ENCODE measurements around the gene TTC19.

TTC19 gene

GRCh38 chr17:16019347-16019746, 19.7 kb downstream of the TTC19 start:
- Histone ChIP-seq H3K9me3 (ENCODE audit: control insufficient read depth, low read length) (no peaks in the 10 kb centered on the region), H3K9ac (ENCODE audit: low read length) (no peak overlapping the region), H4K8ac (ENCODE audit: low read length) (no peak overlapping the region), H2BK12ac (ENCODE audit: low read length in 2 of 2) (no peak overlapping the region), H3K14ac (ENCODE audit: low read length in 2 of 2) (no peak overlapping the region), H2AK5ac (ENCODE audit: low read length, severe bottlenecking) (no peak overlapping the region), H3K4me3 (ENCODE audit: insufficient read depth in 1 of 2, low read depth in 1 of 2, low read length in 2 of 2) (no peak overlapping the region), H3K23ac (ENCODE audit: low read length in 2 of 2) (no peak overlapping the region), H2BK15ac (ENCODE audit: low read depth, poor library complexity, severe bottlenecking) (no peak overlapping the region), H3K4ac (ENCODE audit: low read depth in 1 of 2, low read length in 2 of 2) (no peak overlapping the region), H3K27me3 (ENCODE audit: control insufficient read depth in 1 of 2, insufficient read depth in 1 of 2, low read length in 2 of 2) (no peaks in the 10 kb centered on the region), H2AFZ (ENCODE audit: low read depth, low read length) (no peak overlapping the region), H2BK5ac (ENCODE audit: low read depth, low read length, poor library complexity, severe bottlenecking) (no peak overlapping the region), H3K79me1 (replicated peaks; ENCODE audit: low read length, poor library complexity, severe bottlenecking) (peaks cover 10% of the 10 kb centered on the region), H3K27ac (ENCODE audit: low read length, poor library complexity, severe bottlenecking) (no peak overlapping the region), H2BK120ac (ENCODE audit: low read depth, low read length) (no peak overlapping the region), H4K91ac (ENCODE audit: low read length) (no peak overlapping the region), H3K18ac (ENCODE audit: low read depth in 1 of 2, low read length in 2 of 2) (no peak overlapping the region), H3K4me2 (ENCODE audit: low read length, poor library complexity, severe bottlenecking) (no peak overlapping the region), H3K36me3 (ENCODE audit: control insufficient read depth in 1 of 2, insufficient read depth in 2 of 2, low read depth in 1 of 2, low read length in 2 of 2) (peaks cover 25 to 83% of the 10 kb centered on the region in 2 experiments), H3K4me1 (ENCODE audit: control insufficient read depth, insufficient read depth, low read depth, low read length) (peaks cover 2% of the 10 kb centered on the region)
- 100% methylated on average over 1 of the region's 1 CpG for WGBS
- no peak for DNase-seq

GRCh38 chr17:16023881-16024280, 24.3 kb downstream of the TTC19 start:
- H3K79me1 ChIP-seq (replicated peaks; ENCODE audit: low read length, poor library complexity, severe bottlenecking): peaks cover 11% of the 10 kb centered on the region
- H3K4ac ChIP-seq (ENCODE audit: low read depth in 1 of 2, low read length in 2 of 2): no peak overlapping the region
- H4K8ac ChIP-seq (ENCODE audit: low read length): no peak overlapping the region
- H2AFZ ChIP-seq (ENCODE audit: low read depth, low read length): no peak overlapping the region
- H3K36me3 ChIP-seq (ENCODE audit: control insufficient read depth in 1 of 2, insufficient read depth in 2 of 2, low read depth in 1 of 2, low read length in 2 of 2): peaks cover 16 to 91% of the 10 kb centered on the region in 2 experiments
- no peak for DNase-seq
- H3K9ac ChIP-seq (ENCODE audit: low read length): no peak overlapping the region
- no peak overlapping the region for H3K14ac ChIP-seq (ENCODE audit: low read length in 2 of 2)
- H3K9me3 ChIP-seq (ENCODE audit: control insufficient read depth, low read length): no peaks in the 10 kb centered on the region
- no peak overlapping the region for H3K4me3 ChIP-seq (ENCODE audit: insufficient read depth in 1 of 2, low read depth in 1 of 2, low read length in 2 of 2)
- no peak overlapping the region for H2BK15ac ChIP-seq (ENCODE audit: low read depth, poor library complexity, severe bottlenecking)
- no peaks in the 10 kb centered on the region for H3K27me3 ChIP-seq (ENCODE audit: control insufficient read depth in 1 of 2, insufficient read depth in 1 of 2, low read length in 2 of 2)
- no peak overlapping the region for H3K4me2 ChIP-seq (ENCODE audit: low read length, poor library complexity, severe bottlenecking)
- H2BK5ac ChIP-seq (ENCODE audit: low read depth, low read length, poor library complexity, severe bottlenecking): no peak overlapping the region
- H3K23ac ChIP-seq (ENCODE audit: low read length in 2 of 2): no peak overlapping the region
- H4K91ac ChIP-seq (ENCODE audit: low read length): no peak overlapping the region
- no peak overlapping the region for H2AK5ac ChIP-seq (ENCODE audit: low read length, severe bottlenecking)
- no peak overlapping the region for H2BK120ac ChIP-seq (ENCODE audit: low read depth, low read length)
- no peak overlapping the region for H2BK12ac ChIP-seq (ENCODE audit: low read length in 2 of 2)
- 100% methylated on average over 1 of the region's 4 CpGs for WGBS
- peaks cover 2% of the 10 kb centered on the region for H3K4me1 ChIP-seq (ENCODE audit: control insufficient read depth, insufficient read depth, low read depth, low read length)
- H3K27ac ChIP-seq (ENCODE audit: low read length, poor library complexity, severe bottlenecking): no peak overlapping the region
- H3K18ac ChIP-seq (ENCODE audit: low read depth in 1 of 2, low read length in 2 of 2): no peak overlapping the region

DNA sequence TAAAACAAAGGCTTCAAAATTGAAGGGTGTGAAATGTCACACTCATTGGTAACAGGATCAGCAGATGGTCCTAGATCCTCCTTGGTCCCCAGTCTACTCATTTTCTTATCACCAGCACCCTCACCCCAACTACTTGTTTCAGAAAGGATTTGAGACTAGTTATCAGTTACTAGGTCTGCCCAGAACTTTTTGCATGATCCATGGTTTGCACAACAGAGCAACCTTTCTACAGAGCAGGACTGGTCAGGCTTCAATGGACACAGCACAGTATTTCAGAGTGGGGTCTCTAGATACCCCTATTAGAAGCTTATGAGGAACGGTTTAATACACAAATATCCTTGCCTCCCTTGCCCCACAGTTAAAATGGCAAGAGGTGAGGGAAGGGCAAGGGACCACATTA, 25.6 kb downstream of the TTC19 start:
- Histone ChIP-seq H3K4me1 (ENCODE audit: control insufficient read depth, insufficient read depth, low read depth, low read length) (peaks cover 2% of the 10 kb centered on the region), H3K4me3 (ENCODE audit: insufficient read depth in 1 of 2, low read depth in 1 of 2, low read length in 2 of 2) (no peak overlapping the region), H3K14ac (ENCODE audit: low read length in 2 of 2) (no peak overlapping the region), H3K36me3 (ENCODE audit: control insufficient read depth in 1 of 2, insufficient read depth in 2 of 2, low read depth in 1 of 2, low read length in 2 of 2) (peaks cover 13 to 92% of the 10 kb centered on the region in 2 experiments), H3K9ac (ENCODE audit: low read length) (no peak overlapping the region), H2BK120ac (ENCODE audit: low read depth, low read length) (no peak overlapping the region), H3K27me3 (ENCODE audit: control insufficient read depth in 1 of 2, insufficient read depth in 1 of 2, low read length in 2 of 2) (no peaks in the 10 kb centered on the region), H2BK5ac (ENCODE audit: low read depth, low read length, poor library complexity, severe bottlenecking) (no peak overlapping the region), H2BK15ac (ENCODE audit: low read depth, poor library complexity, severe bottlenecking) (no peak overlapping the region), H3K23ac (ENCODE audit: low read length in 2 of 2) (no peak overlapping the region), H2BK12ac (ENCODE audit: low read length in 2 of 2) (no peak overlapping the region), H4K8ac (ENCODE audit: low read length) (no peak overlapping the region), H2AK5ac (ENCODE audit: low read length, severe bottlenecking) (no peak overlapping the region), H3K4me2 (ENCODE audit: low read length, poor library complexity, severe bottlenecking) (no peak overlapping the region), H3K18ac (ENCODE audit: low read depth in 1 of 2, low read length in 2 of 2) (no peak overlapping the region), H2AFZ (ENCODE audit: low read depth, low read length) (no peak overlapping the region), H3K9me3 (ENCODE audit: control insufficient read depth, low read length) (no peaks in the 10 kb centered on the region), H3K27ac (ENCODE audit: low read length, poor library complexity, severe bottlenecking) (no peak overlapping the region), H3K79me1 (replicated peaks; ENCODE audit: low read length, poor library complexity, severe bottlenecking) (peaks cover 15% of the 10 kb centered on the region), H3K4ac (ENCODE audit: low read depth in 1 of 2, low read length in 2 of 2) (no peak overlapping the region), H4K91ac (ENCODE audit: low read length) (no peak overlapping the region)
- no CpG with 5 or more reads among the region's 1 CpG for WGBS
- DNase-seq: no peak

- no peak overlapping the region for H3K27ac ChIP-seq (ENCODE audit: low read length, poor library complexity, severe bottlenecking)
- 94% methylated on average over 5 of the region's 5 CpGs for WGBS
These were observed 27.3 kb downstream of the TTC19 start for GRCh38 chr17:16026895-16027294.

More at GRCh38 chr17:16026895-16027294, 27.3 kb downstream of the TTC19 start:
- no peak overlapping the region for H3K4me3 ChIP-seq (ENCODE audit: insufficient read depth in 1 of 2, low read depth in 1 of 2, low read length in 2 of 2)
- no peak overlapping the region for H4K91ac ChIP-seq (ENCODE audit: low read length)
- H2BK5ac ChIP-seq (ENCODE audit: low read depth, low read length, poor library complexity, severe bottlenecking): no peak overlapping the region
- no peak overlapping the region for H2BK15ac ChIP-seq (ENCODE audit: low read depth, poor library complexity, severe bottlenecking)
- no peak overlapping the region for H2BK120ac ChIP-seq (ENCODE audit: low read depth, low read length)
- no peak overlapping the region for H2AFZ ChIP-seq (ENCODE audit: low read depth, low read length)
- no peak overlapping the region for H3K4ac ChIP-seq (ENCODE audit: low read depth in 1 of 2, low read length in 2 of 2)
- H3K4me2 ChIP-seq (ENCODE audit: low read length, poor library complexity, severe bottlenecking): no peak overlapping the region
- H2BK12ac ChIP-seq (ENCODE audit: low read length in 2 of 2): no peak overlapping the region
- no peaks in the 10 kb centered on the region for H3K9me3 ChIP-seq (ENCODE audit: control insufficient read depth, low read length)
- H2AK5ac ChIP-seq (ENCODE audit: low read length, severe bottlenecking): no peak overlapping the region
- H3K4me1 ChIP-seq (ENCODE audit: control insufficient read depth, insufficient read depth, low read depth, low read length): peaks cover 2% of the 10 kb centered on the region
- H3K36me3 ChIP-seq (ENCODE audit: control insufficient read depth in 1 of 2, insufficient read depth in 2 of 2, low read depth in 1 of 2, low read length in 2 of 2): peaks cover 5 to 95% of the 10 kb centered on the region in 2 experiments
- H4K8ac ChIP-seq (ENCODE audit: low read length): no peak overlapping the region
- no peak overlapping the region for H3K18ac ChIP-seq (ENCODE audit: low read depth in 1 of 2, low read length in 2 of 2)
- H3K23ac ChIP-seq (ENCODE audit: low read length in 2 of 2): no peak overlapping the region
- peaks cover 12% of the 10 kb centered on the region for H3K79me1 ChIP-seq (replicated peaks; ENCODE audit: low read length, poor library complexity, severe bottlenecking)
- no peak overlapping the region for H3K9ac ChIP-seq (ENCODE audit: low read length)
- H3K14ac ChIP-seq (ENCODE audit: low read length in 2 of 2): no peak overlapping the region
- DNase-seq: no peak
- no peaks in the 10 kb centered on the region for H3K27me3 ChIP-seq (ENCODE audit: control insufficient read depth in 1 of 2, insufficient read depth in 1 of 2, low read length in 2 of 2)

Measured in mesenchymal stem cell (in vitro differentiated cells and primary cell).